ENCODE measurements around the gene IKBIP.

Gene IKBIP, protein sequence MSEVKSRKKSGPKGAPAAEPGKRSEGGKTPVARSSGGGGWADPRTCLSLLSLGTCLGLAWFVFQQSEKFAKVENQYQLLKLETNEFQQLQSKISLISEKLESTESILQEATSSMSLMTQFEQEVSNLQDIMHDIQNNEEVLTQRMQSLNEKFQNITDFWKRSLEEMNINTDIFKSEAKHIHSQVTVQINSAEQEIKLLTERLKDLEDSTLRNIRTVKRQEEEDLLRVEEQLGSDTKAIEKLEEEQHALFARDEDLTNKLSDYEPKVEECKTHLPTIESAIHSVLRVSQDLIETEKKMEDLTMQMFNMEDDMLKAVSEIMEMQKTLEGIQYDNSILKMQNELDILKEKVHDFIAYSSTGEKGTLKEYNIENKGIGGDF

DNA sequence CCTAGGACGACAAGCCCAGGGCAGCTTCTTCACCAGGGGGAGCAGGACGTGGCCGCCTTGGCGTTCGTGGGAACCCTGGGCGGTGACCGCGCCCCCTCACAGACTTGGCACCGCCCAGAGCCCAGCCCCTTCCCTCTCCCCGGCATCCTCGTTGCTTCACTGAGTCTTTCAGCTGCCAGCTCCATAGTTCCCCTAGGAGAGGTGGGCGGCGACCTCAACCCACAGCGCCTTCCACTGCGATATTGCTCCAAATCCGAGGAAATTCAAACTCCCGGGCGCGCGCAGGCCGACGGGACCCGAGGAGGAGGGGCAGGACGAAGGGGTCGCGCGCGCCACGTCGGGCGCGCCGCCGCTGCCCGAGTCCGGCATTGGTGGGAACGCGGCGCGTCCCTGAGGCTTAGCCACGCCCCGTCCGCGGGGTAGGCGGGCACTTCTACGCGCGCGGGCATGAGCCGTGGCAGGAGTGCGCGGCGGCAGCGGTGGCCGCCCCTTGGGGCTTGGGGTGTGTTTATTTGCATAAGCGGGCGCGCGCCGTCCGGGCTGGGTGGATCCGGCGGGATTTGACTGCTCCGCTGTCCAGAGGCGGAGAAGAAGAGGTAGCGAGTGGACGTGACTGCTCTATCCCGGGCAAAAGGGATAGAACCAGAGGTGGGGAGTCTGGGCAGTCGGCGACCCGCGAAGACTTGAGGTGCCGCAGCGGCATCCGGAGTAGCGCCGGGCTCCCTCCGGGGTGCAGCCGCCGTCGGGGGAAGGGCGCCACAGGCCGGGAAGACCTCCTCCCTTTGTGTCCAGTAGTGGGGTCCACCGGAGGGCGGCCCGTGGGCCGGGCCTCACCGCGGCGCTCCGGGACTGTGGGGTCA, at the start of gene IKBIP, which contains the start of gene APAF1:
Gene IKBIP (minus strand): TSS at position 77 of the 860 bp plus-strand sequence. CDS start 87 bp downstream, outside the sequence.
Gene APAF1 (plus strand): TSS at position 579 of the 860 bp plus-strand sequence. CDS start 3,070 bp downstream, outside the sequence.
- TF ChIP-seq, protein P1, sequence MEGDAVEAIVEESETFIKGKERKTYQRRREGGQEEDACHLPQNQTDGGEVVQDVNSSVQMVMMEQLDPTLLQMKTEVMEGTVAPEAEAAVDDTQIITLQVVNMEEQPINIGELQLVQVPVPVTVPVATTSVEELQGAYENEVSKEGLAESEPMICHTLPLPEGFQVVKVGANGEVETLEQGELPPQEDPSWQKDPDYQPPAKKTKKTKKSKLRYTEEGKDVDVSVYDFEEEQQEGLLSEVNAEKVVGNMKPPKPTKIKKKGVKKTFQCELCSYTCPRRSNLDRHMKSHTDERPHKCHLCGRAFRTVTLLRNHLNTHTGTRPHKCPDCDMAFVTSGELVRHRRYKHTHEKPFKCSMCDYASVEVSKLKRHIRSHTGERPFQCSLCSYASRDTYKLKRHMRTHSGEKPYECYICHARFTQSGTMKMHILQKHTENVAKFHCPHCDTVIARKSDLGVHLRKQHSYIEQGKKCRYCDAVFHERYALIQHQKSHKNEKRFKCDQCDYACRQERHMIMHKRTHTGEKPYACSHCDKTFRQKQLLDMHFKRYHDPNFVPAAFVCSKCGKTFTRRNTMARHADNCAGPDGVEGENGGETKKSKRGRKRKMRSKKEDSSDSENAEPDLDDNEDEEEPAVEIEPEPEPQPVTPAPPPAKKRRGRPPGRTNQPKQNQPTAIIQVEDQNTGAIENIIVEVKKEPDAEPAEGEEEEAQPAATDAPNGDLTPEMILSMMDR (IDR thresholded peaks at IDR 0.05), result no peak; the same call in 1 of the 2 replicates

DNA sequence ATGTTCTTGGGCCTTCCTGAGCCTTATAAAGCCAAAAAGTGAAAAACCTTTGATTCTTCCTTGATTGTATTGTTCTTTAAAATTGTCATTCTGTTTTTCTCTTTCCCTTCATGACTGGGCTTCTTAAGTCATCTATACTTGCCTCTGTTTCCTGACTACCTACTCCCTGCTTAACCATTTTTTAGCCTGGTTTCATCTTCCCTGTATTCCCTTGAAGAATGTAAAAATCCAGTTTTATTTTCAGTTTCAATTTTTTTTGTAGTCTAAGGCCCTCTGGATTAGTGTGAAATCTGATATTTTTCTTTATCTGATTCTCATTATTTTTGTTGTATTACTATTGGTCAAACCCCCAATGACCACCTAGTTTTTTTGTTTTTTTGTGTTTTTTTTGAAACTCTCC, 46.8 kb upstream of the IKBIP start:
- TF ChIP-seq, protein P1 (IDR thresholded peaks at IDR 0.05), result no peak

DNA sequence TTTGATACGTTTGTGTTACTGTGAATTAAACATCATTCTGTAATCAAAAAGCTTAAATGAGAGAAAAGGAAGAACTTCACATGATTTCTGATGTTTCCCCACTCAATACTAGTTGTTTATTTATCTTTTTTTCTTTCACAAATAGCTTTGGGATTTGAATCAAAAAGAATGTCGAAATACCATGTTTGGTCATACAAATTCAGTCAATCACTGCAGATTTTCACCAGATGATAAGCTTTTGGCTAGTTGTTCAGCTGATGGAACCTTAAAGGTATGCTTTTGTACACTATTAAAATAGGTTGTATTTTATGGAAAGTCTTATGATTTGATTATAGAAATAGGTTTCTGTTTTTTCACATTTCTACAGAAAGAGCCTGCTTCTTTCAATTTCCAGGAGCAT, 42.0 kb upstream of the IKBIP start:
- TF ChIP-seq, protein P1 (IDR thresholded peaks at IDR 0.05), result no peak

DNA sequence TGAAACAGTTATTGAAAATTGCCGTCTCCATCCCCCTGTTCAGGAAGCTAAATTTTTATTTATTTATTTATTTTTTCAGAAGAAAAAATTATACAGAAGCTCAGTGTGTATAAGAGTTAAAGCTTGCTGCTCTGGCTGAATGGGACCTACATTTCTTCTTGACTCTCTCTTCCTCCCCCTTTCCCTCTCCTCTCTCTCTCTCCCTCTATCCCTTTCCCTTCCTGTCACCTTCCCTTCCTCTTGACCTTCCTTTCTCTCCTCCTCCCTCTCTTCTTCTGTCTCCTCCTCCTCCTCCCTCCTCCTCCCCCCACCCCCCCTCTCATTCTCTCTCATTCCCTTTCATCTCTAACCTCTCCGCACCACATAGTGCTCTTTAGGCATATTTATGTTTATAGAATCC, 39.6 kb upstream of the IKBIP start:
- TF ChIP-seq, protein P1 (IDR thresholded peaks at IDR 0.05), result no peak

DNA sequence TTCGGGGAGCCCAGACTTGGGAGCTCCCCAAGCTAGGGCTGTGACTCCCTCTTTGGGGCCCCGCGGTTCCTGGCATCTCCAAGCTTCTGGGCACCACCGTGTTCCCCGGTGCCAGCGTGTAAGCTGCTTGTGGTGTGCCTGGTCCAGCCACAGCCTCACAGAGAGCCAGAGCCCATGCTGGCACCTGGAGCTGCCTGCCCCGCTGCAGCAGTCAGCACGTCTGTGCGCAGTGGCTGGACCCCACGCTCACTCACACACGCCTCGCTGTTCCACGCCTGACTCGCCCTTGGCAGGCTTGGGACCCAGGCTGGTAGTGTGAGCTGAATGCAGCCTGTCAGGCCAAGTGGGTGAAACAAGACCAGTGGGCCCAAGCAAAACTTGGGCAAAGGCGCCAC, 35.0 kb upstream of the IKBIP start:
- TF ChIP-seq, protein P1 (IDR thresholded peaks at IDR 0.05), result no peak

DNA sequence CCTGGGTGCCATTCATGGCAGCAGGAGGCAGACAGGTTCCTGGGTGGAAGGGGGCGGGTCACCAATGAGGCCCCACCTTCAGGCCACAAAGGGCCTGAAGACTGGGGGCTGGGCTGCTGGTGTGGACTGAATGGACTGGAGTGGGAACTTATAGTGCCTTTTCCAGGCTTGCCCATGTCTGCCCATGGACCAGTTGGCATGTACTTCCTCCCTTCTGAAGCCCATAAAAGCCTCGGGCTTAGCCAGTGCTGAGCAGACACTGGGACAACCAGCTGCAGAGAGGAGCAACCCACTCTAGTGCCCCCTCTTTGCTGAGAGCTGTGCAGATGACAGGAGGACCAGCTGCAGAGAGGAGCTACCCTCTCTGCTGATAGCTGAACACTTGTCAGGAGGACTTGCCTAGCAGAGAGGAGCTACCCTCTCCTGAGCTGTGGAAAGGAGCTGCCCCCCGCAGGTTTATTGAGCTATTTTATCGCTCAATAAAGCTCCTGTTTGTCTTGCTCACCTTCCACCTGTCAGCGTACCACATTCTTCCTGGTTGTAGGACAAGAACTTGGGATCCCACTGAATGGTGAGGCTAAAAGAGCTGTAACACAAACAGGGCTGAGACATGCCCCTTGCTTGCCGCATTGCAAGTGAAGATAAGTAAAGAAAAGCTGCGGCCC, 34.5 kb upstream of the IKBIP start:
- TF ChIP-seq, protein P1 (IDR thresholded peaks at IDR 0.05), result no peak

DNA sequence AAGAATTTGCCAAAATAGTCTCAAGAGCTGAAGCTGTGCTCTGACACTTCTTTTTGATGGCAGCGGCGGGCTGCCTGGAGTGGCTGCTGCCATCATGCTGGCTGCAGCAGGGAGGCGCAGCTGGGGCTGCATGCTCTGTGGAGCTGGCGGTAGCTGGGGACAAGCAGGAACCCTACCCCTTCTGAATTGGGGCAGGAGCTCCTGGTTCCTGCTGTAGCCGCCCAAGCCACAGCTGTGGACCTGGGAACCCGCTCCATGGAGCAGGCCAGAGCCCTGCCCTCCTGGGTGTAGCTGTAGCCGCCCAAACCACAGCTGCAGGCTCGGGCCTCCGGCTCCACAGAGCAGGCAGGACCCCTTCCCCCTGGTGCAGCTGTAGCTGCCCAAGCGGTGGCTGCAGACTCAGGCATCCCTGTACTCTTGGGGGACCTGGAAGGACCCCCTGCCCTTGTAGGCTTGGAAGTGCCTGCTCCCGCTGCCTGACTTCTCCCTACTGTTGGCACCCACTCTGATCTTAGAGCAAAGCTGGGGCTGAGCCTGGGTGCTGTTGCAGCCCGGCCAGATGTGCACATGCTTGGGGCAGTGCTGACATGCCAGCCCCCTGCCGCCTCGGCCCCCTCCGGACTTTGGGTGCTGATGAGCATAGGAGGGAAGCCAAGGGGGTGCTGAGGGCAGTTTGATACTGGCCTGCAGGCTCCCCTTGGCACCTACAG, 33.8 kb upstream of the IKBIP start:
- TF ChIP-seq, protein P1 (IDR thresholded peaks at IDR 0.05), result no peak

All from LNCAP (cell line).